Measurements from ENCODE around the gene SCT. TPM values are rescaled to one million over a fixed set of nuclear protein-coding genes. Genes with fewer than 3 reads are reported as not detected.

SCT gene
- total RNA-seq, 1 experiment from 2014 or later, result 2.3 TPM

GRCh38 chr11:595400-595799 is 31.6 kb downstream of the SCT start (continued):
- no peak for TF ChIP-seq ZSCAN18 (CRISPR knock-in tag; IDR thresholded peaks at IDR 0.05)
- no peak for TF ChIP-seq CREM (CRISPR knock-in tag; IDR thresholded peaks at IDR 0.05)
- no peak for TF ChIP-seq USF2 (CRISPR knock-in tag; IDR thresholded peaks at IDR 0.05)
- no peak for TF ChIP-seq ZNF396 (CRISPR knock-in tag; IDR thresholded peaks at IDR 0.05; ENCODE audit: borderline replicate concordance)
- no peak for TF ChIP-seq ATF3 (CRISPR knock-in tag; conservative IDR thresholded peaks at IDR 0.05)
- TF ChIP-seq SP1 (CRISPR knock-in tag; conservative IDR thresholded peaks at IDR 0.05), result no peak
- no peak for TF ChIP-seq MYBL2 (CRISPR knock-in tag; IDR thresholded peaks at IDR 0.05)
- no peak for TF ChIP-seq ZNF138 (CRISPR knock-in tag; conservative IDR thresholded peaks at IDR 0.05)

GRCh38 chr11:593347-593746 is 33.6 kb downstream of the SCT start:
- no peak overlapping the region for H3K4me3 Mint-ChIP-seq
- CTCF ChIA-PET, result no interaction called here
- peaks cover 64% of the 10 kb centered on the region for H3K36me3 Mint-ChIP-seq
- TF ChIP-seq EMX1 (CRISPR knock-in tag; IDR thresholded peaks at IDR 0.05) (no peak), CREM (CRISPR knock-in tag; IDR thresholded peaks at IDR 0.05) (no peak), FOXJ3 (CRISPR knock-in tag; IDR thresholded peaks at IDR 0.05; ENCODE audit: borderline replicate concordance) (no peak), MXD4 (CRISPR knock-in tag; IDR thresholded peaks at IDR 0.05; ENCODE audit: borderline replicate concordance) (no peak), ELF4 (CRISPR knock-in tag; IDR thresholded peaks at IDR 0.05; ENCODE audit: low read depth) (no peak), NFE2L1 (CRISPR knock-in tag; IDR thresholded peaks at IDR 0.05) (no peak), IRF1 (CRISPR knock-in tag; IDR thresholded peaks at IDR 0.05) (no peak), KAT7 (CRISPR knock-in tag; IDR thresholded peaks at IDR 0.05; ENCODE audit: borderline replicate concordance) (no peak), ARID4B (CRISPR knock-in tag; IDR thresholded peaks at IDR 0.05; ENCODE audit: borderline replicate concordance) (no peak), ZNF416 (CRISPR knock-in tag; IDR thresholded peaks at IDR 0.05) (no peak), HMGA2 (CRISPR knock-in tag; IDR thresholded peaks at IDR 0.05) (no peak), ZNF671 (CRISPR knock-in tag; IDR thresholded peaks at IDR 0.05) (no peak), TEAD4 (CRISPR knock-in tag; IDR thresholded peaks at IDR 0.05) (no peak), ZNF219 (CRISPR knock-in tag; IDR thresholded peaks at IDR 0.05; ENCODE audit: borderline replicate concordance) (no peak)
- TF ChIP-seq, protein P1, sequence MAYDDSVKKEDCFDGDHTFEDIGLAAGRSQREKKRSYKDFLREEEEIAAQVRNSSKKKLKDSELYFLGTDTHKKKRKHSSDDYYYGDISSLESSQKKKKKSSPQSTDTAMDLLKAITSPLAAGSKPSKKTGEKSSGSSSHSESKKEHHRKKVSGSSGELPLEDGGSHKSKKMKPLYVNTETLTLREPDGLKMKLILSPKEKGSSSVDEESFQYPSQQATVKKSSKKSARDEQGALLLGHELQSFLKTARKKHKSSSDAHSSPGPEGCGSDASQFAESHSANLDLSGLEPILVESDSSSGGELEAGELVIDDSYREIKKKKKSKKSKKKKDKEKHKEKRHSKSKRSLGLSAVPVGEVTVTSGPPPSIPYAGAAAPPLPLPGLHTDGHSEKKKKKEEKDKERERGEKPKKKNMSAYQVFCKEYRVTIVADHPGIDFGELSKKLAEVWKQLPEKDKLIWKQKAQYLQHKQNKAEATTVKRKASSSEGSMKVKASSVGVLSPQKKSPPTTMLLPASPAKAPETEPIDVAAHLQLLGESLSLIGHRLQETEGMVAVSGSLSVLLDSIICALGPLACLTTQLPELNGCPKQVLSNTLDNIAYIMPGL (CRISPR knock-in tag; IDR thresholded peaks at IDR 0.05), result no peak
- TF ChIP-seq, protein P2, sequence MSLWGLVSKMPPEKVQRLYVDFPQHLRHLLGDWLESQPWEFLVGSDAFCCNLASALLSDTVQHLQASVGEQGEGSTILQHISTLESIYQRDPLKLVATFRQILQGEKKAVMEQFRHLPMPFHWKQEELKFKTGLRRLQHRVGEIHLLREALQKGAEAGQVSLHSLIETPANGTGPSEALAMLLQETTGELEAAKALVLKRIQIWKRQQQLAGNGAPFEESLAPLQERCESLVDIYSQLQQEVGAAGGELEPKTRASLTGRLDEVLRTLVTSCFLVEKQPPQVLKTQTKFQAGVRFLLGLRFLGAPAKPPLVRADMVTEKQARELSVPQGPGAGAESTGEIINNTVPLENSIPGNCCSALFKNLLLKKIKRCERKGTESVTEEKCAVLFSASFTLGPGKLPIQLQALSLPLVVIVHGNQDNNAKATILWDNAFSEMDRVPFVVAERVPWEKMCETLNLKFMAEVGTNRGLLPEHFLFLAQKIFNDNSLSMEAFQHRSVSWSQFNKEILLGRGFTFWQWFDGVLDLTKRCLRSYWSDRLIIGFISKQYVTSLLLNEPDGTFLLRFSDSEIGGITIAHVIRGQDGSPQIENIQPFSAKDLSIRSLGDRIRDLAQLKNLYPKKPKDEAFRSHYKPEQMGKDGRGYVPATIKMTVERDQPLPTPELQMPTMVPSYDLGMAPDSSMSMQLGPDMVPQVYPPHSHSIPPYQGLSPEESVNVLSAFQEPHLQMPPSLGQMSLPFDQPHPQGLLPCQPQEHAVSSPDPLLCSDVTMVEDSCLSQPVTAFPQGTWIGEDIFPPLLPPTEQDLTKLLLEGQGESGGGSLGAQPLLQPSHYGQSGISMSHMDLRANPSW (CRISPR knock-in tag; conservative IDR thresholded peaks at IDR 0.05; ENCODE audit: low read depth), result no peak
- TF ChIP-seq, protein P3, sequence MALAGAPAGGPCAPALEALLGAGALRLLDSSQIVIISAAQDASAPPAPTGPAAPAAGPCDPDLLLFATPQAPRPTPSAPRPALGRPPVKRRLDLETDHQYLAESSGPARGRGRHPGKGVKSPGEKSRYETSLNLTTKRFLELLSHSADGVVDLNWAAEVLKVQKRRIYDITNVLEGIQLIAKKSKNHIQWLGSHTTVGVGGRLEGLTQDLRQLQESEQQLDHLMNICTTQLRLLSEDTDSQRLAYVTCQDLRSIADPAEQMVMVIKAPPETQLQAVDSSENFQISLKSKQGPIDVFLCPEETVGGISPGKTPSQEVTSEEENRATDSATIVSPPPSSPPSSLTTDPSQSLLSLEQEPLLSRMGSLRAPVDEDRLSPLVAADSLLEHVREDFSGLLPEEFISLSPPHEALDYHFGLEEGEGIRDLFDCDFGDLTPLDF (CRISPR knock-in tag; IDR thresholded peaks at IDR 0.05), result no peak

More at GRCh38 chr11:593347-593746, 33.6 kb downstream of the SCT start:
- Mint-ChIP-seq H3K9me3 (no peaks in the 10 kb centered on the region), H3K27me3 (ENCODE audit: low read depth) (no peaks in the 10 kb centered on the region), H3K4me1 (no peaks in the 10 kb centered on the region), H3K27ac (no peak overlapping the region)
- DNase-seq (ENCODE audit: low spot score) (no peak), ATAC-seq (no peak)
- POLR2A ChIA-PET, result no interaction called here

Measured in WTC11 (cell line).